Astrocyte of the cerebellum (primary cell): ENCODE data around the gene SH2D6.
"Not testable (repeated sequence)": the region's sequence is repeated elsewhere in the genome, so short reads cannot be mapped to it uniquely, and the experiment has no call there.

Experiments used
- DNase-seq: peaks from one replicate; pipeline ENCODE4 v3.0.0-alpha.2; 2011; ENCODE audit warnings: low read depth
- H3K4me3 ChIP-seq: 2 replicates; pipeline ENCODE4 v1.5.1; 2011; ENCODE audit warnings: mild to moderate bottlenecking, low read depth, low read length, moderate library complexity
- CTCF ChIP-seq: IDR thresholded peaks from 2 replicates; pipeline ENCODE4 v1.5.1; 2012; ENCODE audit warnings: low read length, low read depth, moderate library complexity, mild to moderate bottlenecking; ENCODE audit errors: missing control alignments
- in situ Hi-C: cut with HindIII; loops from 2 replicates; pipeline ENCODE4 v1.10.0; 2017; ENCODE audit warnings: low sequenced_read_pairs

The SH2D6 gene

GRCh38 chr2:85378257-85378656 lies 40.3 kb upstream of the SH2D6 start:
- in situ Hi-C loops = no loop called here
- TF ChIP-seq CTCF = no peak

GRCh38 chr2:85380048-85380447 lies 38.5 kb upstream of the SH2D6 start:
- no peak overlapping the region for H3K4me3 ChIP-seq
- no peak for TF ChIP-seq CTCF
- no peak for DNase-seq
- in situ Hi-C loops = no loop called here

More at GRCh38 chr2:85378257-85378656, 40.3 kb upstream of the SH2D6 start:
- DNase-seq = no peak
- H3K4me3 ChIP-seq = no peak overlapping the region

- in situ Hi-C loops, DNase-seq, H3K4me3 ChIP-seq: not testable (repeated sequence)
Observed at GRCh38 chr2:85383151-85383550, 35.4 kb upstream of the SH2D6 start.

GRCh38 chr2:85383850-85384249 lies 34.7 kb upstream of the SH2D6 start:
- in situ Hi-C loops = no loop called here
- TF ChIP-seq CTCF = no peak
- no peak overlapping the region for H3K4me3 ChIP-seq
- DNase-seq = no peak

GRCh38 chr2:85385746-85386145 lies 32.8 kb upstream of the SH2D6 start:
- no peak overlapping the region for H3K4me3 ChIP-seq
- TF ChIP-seq CTCF = no peak
- in situ Hi-C loops = no loop called here
- no peak for DNase-seq

GRCh38 chr2:85387754-85388153 lies 30.8 kb upstream of the SH2D6 start:
- no peak for TF ChIP-seq CTCF
- DNase-seq = no peak
- in situ Hi-C loops = no loop called here
- no peak overlapping the region for H3K4me3 ChIP-seq

- no peak for DNase-seq
- no peak for TF ChIP-seq CTCF
- no peak overlapping the region for H3K4me3 ChIP-seq
- in situ Hi-C loops = no loop called here
Observed at GRCh38 chr2:85388878-85389538, 29.5 kb upstream of the SH2D6 start.
